Osteocyte (in vitro differentiated cells): Measurements from ENCODE around the gene TENT5A. TPM values are rescaled to one million over a fixed set of nuclear protein-coding genes. Genes with fewer than 3 reads are reported as not detected.
A peak's percentile ranks its signal among the peaks of the same experiment; 100 is the strongest.

Experiments
- DNase-seq: peaks from one replicate; pipeline ENCODE4 v3.0.0; 2021; ENCODE audit warnings: mixed read lengths; ENCODE audit not compliant: unreplicated experiment; ENCODE audit errors: extremely low spot score
- H3K27ac Mint-ChIP-seq: one replicate; pipeline ENCODE4 v1.8.0; 2021; ENCODE audit warnings: mild to moderate bottlenecking, mixed read lengths; ENCODE audit not compliant: unreplicated experiment
- H3K27me3 Mint-ChIP-seq: one replicate; pipeline ENCODE4 v1.8.0; 2021; ENCODE audit warnings: mixed read lengths; ENCODE audit not compliant: unreplicated experiment
- H3K36me3 Mint-ChIP-seq: one replicate; pipeline ENCODE4 v1.8.0; 2021; ENCODE audit warnings: mixed read lengths; ENCODE audit not compliant: unreplicated experiment
- H3K4me1 Mint-ChIP-seq: one replicate; pipeline ENCODE4 v1.8.0; 2021; ENCODE audit warnings: mixed read lengths; ENCODE audit not compliant: unreplicated experiment
- H3K4me3 Mint-ChIP-seq: one replicate; pipeline ENCODE4 v1.8.0; 2021; ENCODE audit warnings: mild to moderate bottlenecking, moderate library complexity, mixed read lengths; ENCODE audit not compliant: unreplicated experiment
- H3K9me3 Mint-ChIP-seq: one replicate; pipeline ENCODE4 v1.8.0; 2021; ENCODE audit warnings: mixed read lengths; ENCODE audit not compliant: unreplicated experiment
- CTCF ChIP-seq: fragments of 200-600 bp; sonication (generic); IDR thresholded peaks from 2 replicates; pipeline ENCODE4 v1.5.0; 2021; ENCODE audit warnings: antibody characterized with exemption, mild to moderate bottlenecking, moderate library complexity
- total RNA-seq: library from RNA; stranded (reverse); gene quantifications from 2 replicates; pipeline ENCODE4 v1.2.1, GENCODE V29; 2021

TENT5A gene
- total RNA-seq, 1 donor from 2014 or later = 25.8 TPM

GRCh38 chr6:81768150-81768942 is 15.9 kb upstream of the TENT5A start:
- Mint-ChIP-seq H3K36me3 (peaks cover 5% of the 10 kb centered on the region), H3K27me3 (no peaks in the 10 kb centered on the region), H3K27ac (peak overlapping the region; percentile 82), H3K4me1 (peaks cover 57% of the 10 kb centered on the region), H3K4me3 (peak overlapping the region; percentile 34), H3K9me3 (no peaks in the 10 kb centered on the region)
- DNase-seq = no peak
- TF ChIP-seq CTCF = no peak

- H3K4me3 Mint-ChIP-seq = no peak overlapping the region
- no peaks in the 10 kb centered on the region for H3K9me3 Mint-ChIP-seq
- H3K4me1 Mint-ChIP-seq = peaks cover 60% of the 10 kb centered on the region
- H3K27me3 Mint-ChIP-seq = no peaks in the 10 kb centered on the region
- TF ChIP-seq CTCF = no peak
- H3K36me3 Mint-ChIP-seq = peaks cover 5% of the 10 kb centered on the region
- H3K27ac Mint-ChIP-seq = peak overlapping the region; percentile 91
- no peak for DNase-seq
Measured at GRCh38 chr6:81767163-81767891, 14.8 kb upstream of the TENT5A start.

GRCh38 chr6:81766482-81767069 is 14.1 kb upstream of the TENT5A start:
- Mint-ChIP-seq H3K27ac (peak overlapping the region; percentile 91), H3K27me3 (no peaks in the 10 kb centered on the region), H3K4me3 (no peak overlapping the region), H3K36me3 (peaks cover 5% of the 10 kb centered on the region), H3K4me1 (peaks cover 67% of the 10 kb centered on the region), H3K9me3 (no peaks in the 10 kb centered on the region)
- DNase-seq = no peak
- TF ChIP-seq CTCF = no peak

GRCh38 chr6:81764531-81764930 is 12.1 kb upstream of the TENT5A start:
- TF ChIP-seq CTCF = no peak
- Mint-ChIP-seq H3K27ac (no peak overlapping the region), H3K4me3 (no peak overlapping the region), H3K9me3 (no peaks in the 10 kb centered on the region), H3K27me3 (no peaks in the 10 kb centered on the region), H3K36me3 (peaks cover 5% of the 10 kb centered on the region), H3K4me1 (peaks cover 75% of the 10 kb centered on the region)
- no peak for DNase-seq

GRCh38 chr6:81763968-81764367 is 11.5 kb upstream of the TENT5A start:
- Mint-ChIP-seq H3K9me3 (no peaks in the 10 kb centered on the region), H3K36me3 (peaks cover 5% of the 10 kb centered on the region), H3K4me1 (peaks cover 79% of the 10 kb centered on the region), H3K27me3 (no peaks in the 10 kb centered on the region), H3K27ac (peak overlapping the region; percentile 91), H3K4me3 (no peak overlapping the region)
- no peak for TF ChIP-seq CTCF
- no peak for DNase-seq
